Aortic smooth muscle cell (primary cell): Measurements from ENCODE around the gene CACNG4. TPM values are rescaled to one million over a fixed set of nuclear protein-coding genes. Genes with fewer than 3 reads are reported as not detected.

Experiments used
- total RNA-seq: library from RNA; depleted of rRNA; stranded (reverse); fragments of >200 nt; gene quantifications from 2 replicates; pipeline ENCODE4 v1.2.3, GENCODE V29; 2014

Gene CACNG4
- total RNA-seq: not detected in 2 replicates

GRCh38 chr17:66963909-66964771, at the start of gene CACNG4:
CACNG4 (plus strand) TSS chr17:66964707; CDS start chr17:66964912, 205 bp downstream.

GRCh38 chr17:67044016-67044772, 79.7 kb downstream of the CACNG4 start, which contains the start of gene CACNG1:
CACNG1 (plus strand) TSS chr17:67044554; CDS start chr17:67044661, 107 bp downstream.

Other genes starting within 250 kb of the CACNG4 start
- not detected in 2 replicates for gene CACNG5, start 129.6 kb upstream of the CACNG4 start, total RNA-seq
- gene CACNG1, start 79.8 kb downstream of the CACNG4 start, total RNA-seq: not detected in 2 replicates